C4-2B (cell line): Measurements from ENCODE around the gene HAAO.

Source experiments
- H3K27ac ChIP-seq: fragments of 450-650 bp; 2 replicates; pipeline ENCODE4 v1.5.1; 2017
- ZFX ChIP-seq: fragments of 450-650 bp; IDR thresholded peaks from 2 replicates; pipeline ENCODE4 v1.6.1; 2017
- TF ChIP-seq, protein P1 (sequence below): fragments of 450-650 bp; conservative IDR thresholded peaks from 2 replicates; pipeline ENCODE4 v1.5.1; 2017; ENCODE audit warnings: mild to moderate bottlenecking

Gene HAAO

DNA sequence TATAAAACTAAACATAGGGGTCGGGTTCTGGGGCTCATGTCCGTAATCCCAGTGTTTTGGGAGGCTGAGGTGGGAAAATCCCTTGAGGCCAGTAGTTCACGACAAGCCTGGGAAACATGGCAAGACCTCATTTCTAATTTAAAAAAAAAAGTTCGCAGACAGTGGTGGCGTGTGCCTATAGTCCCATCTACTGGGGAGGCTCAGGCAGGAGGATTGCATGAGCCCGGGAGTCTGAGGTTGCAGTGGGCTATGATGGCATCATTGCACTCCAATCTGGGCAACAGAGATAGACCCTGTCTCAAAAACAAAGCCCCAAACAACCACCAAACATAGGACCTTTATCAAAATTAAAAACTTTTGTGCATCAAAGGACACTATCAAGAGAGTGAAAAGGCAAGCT, 9.8 kb upstream of the HAAO start:
- H3K27ac ChIP-seq = no peak overlapping the region
- TF ChIP-seq ZFX = no peak
- TF ChIP-seq, protein P1, sequence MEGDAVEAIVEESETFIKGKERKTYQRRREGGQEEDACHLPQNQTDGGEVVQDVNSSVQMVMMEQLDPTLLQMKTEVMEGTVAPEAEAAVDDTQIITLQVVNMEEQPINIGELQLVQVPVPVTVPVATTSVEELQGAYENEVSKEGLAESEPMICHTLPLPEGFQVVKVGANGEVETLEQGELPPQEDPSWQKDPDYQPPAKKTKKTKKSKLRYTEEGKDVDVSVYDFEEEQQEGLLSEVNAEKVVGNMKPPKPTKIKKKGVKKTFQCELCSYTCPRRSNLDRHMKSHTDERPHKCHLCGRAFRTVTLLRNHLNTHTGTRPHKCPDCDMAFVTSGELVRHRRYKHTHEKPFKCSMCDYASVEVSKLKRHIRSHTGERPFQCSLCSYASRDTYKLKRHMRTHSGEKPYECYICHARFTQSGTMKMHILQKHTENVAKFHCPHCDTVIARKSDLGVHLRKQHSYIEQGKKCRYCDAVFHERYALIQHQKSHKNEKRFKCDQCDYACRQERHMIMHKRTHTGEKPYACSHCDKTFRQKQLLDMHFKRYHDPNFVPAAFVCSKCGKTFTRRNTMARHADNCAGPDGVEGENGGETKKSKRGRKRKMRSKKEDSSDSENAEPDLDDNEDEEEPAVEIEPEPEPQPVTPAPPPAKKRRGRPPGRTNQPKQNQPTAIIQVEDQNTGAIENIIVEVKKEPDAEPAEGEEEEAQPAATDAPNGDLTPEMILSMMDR = no peak

DNA sequence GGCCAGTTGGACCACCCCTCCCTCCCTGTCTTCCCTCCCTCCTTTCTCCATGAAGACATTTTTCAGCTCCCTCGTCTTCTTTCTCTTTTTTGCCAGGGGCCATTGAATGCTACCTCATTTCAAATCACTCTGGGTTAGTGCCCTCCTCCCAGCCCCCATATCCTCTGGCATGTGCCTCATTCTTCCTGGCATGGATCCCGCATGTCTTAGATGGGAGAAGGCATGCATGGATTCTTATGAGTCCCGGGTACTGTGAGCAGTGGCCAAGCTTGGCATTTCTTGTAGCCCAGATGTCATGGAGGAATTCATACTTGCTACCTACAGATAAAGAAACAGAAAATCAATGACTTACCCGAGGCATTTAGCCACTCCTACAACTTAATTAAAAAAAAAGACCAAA, 9.0 kb upstream of the HAAO start:
- H3K27ac ChIP-seq = no peak overlapping the region
- TF ChIP-seq, protein P1 = no peak
- TF ChIP-seq ZFX = no peak

DNA sequence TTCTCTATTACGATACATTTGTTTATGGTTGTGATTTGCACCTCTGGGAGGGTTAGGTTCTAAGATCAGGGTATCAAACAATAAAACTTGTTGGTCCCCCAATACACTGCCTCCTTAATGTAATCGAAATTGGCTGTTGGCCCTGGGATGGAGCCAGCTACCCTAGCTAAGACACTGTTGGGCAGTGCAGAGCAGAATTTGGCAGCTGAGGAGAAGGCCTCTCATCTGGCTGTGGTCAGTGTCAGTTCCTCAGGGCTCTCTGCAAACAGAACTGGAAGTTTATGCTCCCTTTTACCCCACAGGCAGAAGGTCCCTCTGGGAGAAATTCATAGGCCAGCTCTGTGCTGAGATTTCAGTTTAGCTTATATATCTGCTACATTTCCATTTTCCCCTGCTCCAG, 8.6 kb upstream of the HAAO start:
- H3K27ac ChIP-seq = no peak overlapping the region
- TF ChIP-seq ZFX = no peak
- TF ChIP-seq, protein P1 = no peak

DNA sequence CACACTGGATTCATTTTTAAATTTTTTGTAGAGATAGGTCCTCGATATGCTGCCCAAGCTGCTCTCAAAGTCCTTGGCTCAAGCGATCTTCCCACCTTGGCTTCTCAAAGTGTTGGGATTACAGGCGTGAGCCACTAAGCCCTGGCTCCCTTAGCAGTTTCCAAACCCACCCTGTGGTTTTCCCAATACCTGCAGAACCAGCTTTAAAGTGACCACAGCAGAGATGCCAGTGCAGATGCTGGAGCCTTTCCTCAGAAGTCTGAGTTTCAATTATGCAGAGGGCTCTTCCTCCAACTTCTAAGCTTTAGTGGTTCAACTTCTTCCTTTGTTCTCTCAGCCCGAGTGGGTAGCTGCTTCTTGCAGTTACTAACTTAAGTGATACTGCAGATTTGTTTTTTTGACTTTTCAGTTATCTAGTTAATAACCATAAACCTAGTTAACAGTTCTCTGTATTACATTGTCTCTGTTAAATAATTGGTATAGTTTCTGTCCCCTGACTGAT, 8.1 kb upstream of the HAAO start:
- no peak for TF ChIP-seq ZFX
- TF ChIP-seq, protein P1 = no peak
- H3K27ac ChIP-seq = no peak overlapping the region

DNA sequence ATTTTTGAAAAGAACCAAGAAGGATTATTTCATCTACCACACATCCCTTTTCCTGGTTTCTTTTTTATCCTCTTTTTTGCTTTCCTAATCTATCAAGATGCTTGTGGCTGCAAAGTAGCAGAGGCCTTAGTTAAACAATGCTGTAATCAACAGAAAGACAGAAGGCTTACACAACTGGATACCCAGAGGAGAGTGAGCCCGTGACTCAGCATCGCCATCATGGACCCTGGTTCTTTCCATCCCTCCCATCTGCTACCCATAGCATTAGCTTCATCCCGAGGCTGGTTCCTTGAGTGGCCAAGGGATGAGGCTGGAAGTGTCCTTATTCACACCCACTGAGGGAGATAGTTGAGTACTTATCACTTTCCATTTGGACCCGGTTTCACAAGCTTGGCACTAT, 7.5 kb upstream of the HAAO start:
- no peak overlapping the region for H3K27ac ChIP-seq
- TF ChIP-seq, protein P1 = no peak
- TF ChIP-seq ZFX = no peak

DNA sequence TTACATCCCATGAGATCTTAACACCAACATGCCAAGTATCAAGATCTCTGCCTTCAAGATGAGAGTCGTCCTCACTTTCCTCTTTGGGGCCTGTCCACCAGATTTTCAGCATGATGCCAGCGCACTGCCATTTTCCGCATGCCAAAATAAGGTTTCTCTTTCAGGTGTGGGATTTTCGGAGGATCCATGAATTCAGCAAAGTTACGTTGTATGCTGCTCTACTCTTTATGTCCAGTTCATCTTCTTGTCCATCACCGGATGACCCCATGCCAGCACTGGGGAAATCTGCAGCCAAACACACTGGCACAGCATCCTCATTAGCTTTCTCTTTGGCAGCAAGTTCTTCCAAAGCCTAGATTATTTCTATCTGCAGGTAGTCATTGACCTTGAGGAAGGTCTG, 4.9 kb upstream of the HAAO start:
- no peak overlapping the region for H3K27ac ChIP-seq
- TF ChIP-seq, protein P1 = no peak
- no peak for TF ChIP-seq ZFX

DNA sequence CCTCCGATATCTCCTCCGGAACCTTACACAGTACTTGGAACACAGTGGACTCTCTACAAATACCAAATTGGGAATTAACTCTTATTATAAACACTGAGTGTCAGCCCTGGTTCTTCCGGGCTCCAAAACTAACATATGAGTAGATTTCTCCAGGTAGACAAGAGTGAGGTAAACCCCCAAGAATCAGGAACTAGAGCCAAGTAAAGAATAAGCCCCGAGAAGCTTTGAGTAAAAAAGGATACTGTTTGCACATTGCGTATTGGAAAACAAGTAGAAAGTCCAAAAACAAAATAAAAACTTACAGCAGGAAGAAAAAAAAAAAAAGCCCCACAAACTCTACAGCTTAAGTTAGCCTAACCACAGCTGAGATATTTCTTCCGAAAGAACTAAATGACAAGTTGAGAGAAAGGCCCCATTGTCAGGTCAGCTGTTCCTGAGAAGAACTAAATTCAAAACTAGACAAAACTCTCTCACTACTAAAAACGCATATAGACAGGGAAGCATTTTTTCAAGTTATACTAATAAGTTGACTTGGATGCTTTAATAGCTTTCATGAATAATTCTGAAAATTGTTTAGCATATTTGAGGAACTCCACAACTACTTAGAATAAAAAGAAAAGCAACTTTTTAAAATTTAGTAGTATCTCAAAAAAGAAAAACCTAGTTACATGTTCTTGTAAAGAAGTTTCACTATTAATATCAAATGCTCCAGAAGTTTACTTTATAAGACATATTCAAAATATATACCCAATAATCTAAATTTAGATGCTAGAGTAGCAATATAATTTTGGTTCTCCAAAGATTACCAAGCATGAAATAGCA, 4.3 kb upstream of the HAAO start:
- H3K27ac ChIP-seq = no peak overlapping the region

More for the DNA sequence above, 4.3 kb upstream of the HAAO start:
- no peak for TF ChIP-seq ZFX
- TF ChIP-seq, protein P1 = no peak
